ENCODE data around the gene TRNT1.

The TRNT1 gene

DNA sequence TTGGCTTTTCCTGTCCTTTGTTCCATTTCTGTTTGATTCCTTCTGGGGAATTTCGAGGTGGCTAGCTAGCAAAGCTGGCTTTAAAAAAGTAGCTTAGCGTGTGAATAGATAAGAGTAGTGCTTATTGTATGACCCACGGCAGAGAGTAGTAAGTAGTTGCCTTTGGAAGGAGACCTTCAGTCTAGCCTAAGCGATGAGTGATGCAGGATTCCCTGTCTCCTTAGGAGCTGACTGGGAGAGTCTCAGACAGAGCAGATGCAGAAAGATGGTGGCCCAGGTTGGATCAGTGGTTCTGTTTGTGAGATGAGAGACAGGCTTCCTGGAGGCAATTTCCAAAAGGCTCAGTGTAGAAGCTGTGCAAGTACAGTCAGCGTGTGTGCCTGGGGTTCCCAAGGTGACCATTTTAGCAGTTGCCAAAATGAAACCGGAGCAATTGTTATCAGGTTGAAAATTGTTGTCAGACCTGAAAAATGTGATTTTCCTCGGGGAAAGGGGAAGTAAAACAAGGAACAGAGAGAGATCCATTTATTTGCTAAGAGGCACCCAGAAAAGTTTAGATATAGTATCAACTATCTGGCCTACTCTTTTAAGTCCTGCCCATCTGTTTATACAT, 15.9 kb upstream of the TRNT1 start:
- no peak for DNase-seq (ENCODE audit: low spot score)

DNA sequence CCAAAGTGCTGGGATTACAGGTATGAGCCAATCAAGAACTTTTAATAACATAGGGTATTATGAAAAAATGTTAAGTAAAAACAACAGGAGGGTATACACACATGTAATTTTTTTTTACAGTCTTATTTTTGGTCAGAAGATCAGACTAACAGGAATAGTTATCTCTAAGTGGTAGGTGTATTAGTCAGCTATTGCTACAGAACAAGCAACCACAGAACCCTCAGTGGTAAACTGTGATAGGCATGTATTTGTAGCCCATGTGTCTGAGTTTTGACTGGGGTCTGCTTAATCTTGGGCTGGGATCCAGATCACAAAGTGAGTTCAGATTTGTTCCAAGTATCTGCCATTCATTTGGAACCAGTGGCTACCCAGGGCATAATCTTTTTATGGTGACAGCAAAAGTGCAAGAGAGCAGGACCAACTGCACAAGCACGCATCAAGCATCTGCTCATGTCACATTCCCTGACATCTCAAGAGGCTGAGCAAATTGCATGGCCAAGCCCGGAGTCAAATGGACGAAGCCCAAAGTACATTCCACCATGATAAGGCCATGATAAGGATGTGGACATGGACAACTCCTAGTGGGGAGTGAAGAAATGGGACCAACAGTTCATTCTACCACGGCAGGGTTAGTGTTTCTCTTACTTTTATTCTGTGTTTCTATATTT, 13.6 kb upstream of the TRNT1 start:
- no peak for DNase-seq (ENCODE audit: low spot score)

DNA sequence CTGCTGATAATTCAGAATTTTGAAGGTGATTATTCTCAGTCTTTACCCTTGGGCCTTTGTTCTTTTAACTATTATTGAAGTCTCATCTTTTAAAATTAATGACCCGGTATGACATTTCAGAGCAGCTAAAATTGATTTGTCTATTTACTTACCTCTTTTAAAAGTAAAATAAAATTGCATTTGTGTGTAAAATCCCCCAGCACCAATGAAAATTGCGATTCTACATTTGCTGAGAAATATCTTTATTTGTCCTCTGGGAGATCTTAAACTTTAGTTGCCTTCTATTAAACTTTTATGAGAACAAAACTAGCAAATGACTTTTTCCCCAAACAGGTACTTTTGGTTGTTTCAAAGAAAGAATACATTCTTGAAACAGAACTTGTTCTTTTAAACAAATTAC, 9.1 kb upstream of the TRNT1 start:
- DNase-seq (ENCODE audit: low spot score) = no peak

DNA sequence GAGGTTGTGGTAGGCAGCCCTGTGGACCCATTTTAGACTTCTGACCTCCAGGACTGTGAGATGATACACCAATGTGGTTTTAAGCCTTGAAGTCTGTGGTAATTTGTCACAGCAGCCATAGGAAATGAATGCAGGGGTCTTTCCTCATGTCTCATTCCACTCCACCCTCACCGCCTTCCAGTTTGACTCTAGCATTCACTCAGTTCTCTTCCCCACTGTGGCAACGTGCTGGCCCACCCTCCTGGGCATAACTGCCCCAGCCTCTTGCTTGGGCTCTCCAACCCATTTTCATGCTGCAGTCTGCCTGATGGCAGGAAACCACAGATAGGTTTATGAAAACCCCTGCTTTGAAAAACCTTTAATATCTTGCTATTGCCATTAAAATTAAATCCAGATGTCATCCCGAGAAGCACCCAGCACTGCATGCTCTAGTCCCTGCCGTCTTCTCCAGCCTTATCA, 7.3 kb upstream of the TRNT1 start:
- no peak for DNase-seq (ENCODE audit: low spot score)

DNA sequence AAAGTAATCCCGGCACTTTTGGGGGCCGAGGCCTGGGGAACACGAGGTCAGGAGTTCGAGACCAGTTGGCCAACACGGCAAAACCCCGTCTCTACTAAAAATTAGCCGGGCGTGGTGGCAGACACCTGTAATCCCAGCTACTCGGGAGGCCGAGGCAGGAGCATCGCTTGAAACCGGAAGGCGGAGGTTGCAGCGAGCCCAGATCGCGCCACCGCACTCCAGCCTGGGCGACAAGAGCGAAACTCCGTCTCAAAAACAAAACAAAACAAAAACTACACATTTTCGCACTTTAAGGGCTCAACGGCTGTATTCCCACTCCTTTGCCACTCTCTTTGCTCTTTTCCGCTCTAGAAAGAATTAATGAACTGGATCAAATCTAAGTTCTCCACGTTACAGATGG, 763 bp upstream of the TRNT1 start:
- DNase-seq (ENCODE audit: low spot score) = no peak

DNA sequence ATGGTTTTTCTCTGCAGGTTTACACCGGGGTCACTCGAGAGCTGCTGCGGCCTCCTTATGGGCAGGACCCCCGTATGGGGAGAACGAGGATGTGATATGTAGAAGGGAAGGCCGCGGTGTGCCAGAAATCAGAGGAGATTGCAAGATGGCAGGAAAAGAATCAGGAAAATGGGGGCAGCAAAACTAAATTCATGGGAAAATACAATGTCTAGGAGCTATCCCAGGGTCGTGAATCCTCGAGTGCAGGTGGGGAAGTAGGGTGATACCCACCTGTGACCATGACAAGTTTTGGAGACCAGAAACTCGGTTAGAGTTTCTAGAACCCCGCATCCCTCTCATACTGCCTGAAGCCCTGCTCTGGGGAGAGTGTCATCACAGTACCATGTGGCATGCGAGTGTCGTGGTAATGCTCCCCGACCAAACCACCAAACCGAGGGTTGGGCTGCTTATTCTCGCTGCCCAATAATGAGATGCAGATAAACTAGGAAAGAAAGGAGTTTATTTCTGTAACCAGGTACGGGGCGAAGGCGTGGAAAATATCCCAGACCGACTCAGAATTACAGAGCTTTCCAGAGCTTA, 781 bp downstream of the TRNT1 start:
- peak; percentile 52 for DNase-seq (ENCODE audit: low spot score)

DNA sequence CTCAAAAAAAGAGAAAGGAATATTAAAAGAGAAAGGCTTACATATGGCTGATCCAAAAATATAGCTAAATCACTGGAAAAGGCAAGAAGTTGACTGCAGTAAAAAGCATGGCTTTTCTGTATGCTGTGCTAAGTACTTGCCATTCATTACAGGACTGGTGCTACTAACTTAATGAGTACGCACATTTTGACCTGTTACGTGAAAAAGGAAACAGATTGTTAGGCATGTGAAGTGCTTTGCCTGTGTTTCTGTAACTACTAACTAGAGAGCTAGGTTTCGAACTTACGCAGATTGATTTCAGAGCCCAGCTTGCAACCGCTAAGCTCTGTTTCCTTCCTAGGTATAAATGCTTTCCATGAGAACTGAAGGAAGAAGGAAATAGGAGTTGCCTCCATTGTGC, 2.8 kb downstream of the TRNT1 start:
- no peak for DNase-seq (ENCODE audit: low spot score)

DNA sequence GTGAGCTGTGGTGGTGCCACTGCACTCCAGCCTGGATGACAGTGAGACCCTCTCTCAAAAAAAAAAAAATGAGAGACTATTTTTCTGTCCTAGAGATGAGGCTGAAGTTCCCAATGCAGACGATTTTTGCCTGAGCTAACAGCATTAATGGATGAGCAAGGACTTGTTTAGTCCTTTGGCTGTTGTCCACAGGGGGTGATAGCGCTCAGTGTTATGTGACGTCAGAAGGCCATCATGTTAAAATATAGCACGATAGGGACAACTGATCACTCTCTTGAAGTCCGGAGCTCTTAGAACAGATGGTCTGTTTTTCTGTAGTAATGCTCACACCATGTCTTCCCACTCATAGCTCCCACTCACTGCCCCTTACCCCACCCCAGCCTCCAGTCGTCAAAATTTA, 6.8 kb downstream of the TRNT1 start:
- DNase-seq (ENCODE audit: low spot score) = no peak

DNA sequence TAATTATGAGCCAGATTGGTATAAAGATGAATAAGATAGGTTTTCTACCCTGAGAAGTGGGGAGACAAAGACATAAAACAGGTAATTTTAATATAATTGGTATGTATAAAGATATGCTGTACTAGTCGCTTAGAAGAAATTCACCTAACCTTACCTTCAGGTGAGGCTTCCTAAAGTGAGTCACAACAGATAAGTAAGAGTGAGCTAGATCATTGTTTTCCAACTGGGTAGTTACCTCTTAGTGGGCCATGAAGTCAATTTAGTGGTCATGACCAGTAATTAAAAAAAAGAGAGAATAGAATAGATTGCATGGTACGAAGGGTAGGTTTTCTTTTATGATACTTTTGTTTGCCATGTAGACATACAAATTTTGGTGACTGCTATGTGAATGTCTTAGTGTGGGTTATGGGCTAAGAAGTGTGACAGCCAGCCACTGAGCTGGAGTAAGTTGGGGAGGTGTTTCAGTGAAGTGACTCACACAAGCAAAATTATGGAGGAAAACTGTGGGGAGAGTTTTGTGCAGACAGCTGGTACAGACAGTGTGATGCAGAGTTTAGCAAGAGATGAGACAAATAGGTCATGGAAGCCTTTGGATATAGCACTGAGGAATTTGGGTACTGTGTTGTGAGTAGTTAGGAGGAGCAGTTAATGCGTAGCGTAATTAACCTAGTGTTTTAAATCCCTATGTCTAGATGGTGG, 8.2 kb downstream of the TRNT1 start:
- peak; percentile 16 for DNase-seq (ENCODE audit: low spot score)

DNA sequence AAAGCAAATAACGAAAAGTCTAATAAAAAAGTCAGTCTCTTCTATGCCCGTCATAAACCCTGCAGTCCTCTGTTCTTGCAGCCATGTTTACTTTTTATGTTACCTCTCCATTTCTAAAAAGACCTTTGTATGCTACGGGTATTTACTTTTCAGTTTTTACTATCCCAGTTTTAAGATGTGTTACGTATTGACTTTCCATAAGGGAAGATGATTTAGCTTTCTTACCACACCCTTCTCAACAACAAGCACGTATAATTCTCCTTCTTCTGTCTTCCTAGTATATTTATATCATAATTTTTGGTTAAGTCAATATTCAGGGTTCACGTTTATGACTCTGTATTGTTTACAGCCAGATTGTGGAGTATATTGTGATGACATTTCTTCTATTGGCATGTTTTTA, 10.8 kb downstream of the TRNT1 start:
- no peak for DNase-seq (ENCODE audit: low spot score)

DNA sequence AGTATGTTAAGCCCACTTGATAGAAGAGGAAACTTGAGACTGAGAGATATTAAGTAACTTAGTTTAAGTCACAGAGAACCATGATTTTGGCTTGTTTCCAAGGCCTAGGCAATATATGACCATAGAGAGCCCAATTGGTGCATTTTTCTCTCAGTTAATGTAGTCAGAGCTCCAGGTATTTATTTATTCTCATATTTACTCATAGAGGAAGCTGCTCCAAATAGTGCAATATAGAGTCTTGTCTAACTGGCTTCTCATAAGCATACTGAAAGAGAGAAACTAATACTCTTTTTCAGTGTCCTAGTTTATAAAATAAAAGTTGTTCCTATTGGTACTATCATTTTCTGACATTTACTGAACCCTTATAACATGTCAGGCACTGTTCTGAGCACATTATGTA, 15.2 kb downstream of the TRNT1 start:
- DNase-seq (ENCODE audit: low spot score) = no peak

DNA sequence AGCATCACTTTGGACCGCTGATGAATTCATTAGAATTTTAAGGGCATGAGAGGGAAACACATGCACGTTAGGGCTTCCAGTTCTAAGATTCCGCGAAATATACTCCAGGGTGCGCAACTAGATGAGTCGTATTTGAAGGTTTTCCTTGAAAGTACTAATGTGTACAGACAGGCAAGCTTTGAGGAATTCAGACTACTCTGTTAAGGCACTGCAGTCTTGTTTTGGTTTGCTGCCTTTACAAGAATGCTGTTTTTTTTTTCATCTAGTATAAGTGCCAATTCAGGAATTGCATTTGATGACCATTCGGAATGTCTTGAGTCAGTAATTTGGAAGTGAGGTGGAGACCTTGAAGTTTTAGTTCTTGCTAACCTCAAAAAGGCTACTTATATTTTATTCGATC, 19.1 kb downstream of the TRNT1 start:
- DNase-seq (ENCODE audit: low spot score) = no peak

DNA sequence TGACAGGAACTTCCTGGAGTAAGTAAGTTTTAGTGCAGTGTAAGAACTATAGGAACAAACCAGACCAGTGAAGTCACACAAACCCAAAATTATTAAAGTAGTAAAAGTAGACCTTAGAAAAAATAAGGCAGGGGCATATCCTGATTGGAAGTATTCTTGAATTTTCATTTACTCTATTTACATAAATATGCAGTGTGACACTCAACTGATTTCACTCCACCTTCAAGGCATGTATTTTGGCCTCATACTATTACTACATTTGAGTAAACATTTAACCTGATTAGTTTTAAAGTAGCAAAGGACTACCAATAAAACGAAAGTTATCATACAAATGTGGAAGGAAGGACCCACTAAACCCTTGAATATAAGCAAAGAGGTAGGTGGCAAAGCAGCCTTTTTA, 22.8 kb downstream of the TRNT1 start:
- DNase-seq (ENCODE audit: low spot score) = no peak

DNA sequence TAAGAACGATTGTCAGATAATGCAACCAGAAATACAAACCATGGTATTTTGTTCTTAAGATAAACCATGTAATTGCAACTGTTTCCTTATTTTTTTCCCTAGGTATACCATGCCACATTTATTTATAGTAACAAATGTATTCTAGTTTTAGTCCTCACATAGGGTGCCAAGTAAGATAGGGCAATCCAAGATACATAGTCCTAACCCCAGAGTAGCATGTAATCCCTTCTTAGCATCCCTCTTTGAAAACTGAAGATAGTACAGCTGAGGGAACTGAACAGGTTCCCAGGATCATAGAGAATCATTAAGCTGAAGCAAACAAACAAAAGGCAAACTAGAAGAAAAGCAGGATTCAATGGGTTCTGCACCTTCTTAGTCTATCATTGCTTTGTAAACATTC, 24.8 kb downstream of the TRNT1 start:
- no peak for DNase-seq (ENCODE audit: low spot score)

DNA sequence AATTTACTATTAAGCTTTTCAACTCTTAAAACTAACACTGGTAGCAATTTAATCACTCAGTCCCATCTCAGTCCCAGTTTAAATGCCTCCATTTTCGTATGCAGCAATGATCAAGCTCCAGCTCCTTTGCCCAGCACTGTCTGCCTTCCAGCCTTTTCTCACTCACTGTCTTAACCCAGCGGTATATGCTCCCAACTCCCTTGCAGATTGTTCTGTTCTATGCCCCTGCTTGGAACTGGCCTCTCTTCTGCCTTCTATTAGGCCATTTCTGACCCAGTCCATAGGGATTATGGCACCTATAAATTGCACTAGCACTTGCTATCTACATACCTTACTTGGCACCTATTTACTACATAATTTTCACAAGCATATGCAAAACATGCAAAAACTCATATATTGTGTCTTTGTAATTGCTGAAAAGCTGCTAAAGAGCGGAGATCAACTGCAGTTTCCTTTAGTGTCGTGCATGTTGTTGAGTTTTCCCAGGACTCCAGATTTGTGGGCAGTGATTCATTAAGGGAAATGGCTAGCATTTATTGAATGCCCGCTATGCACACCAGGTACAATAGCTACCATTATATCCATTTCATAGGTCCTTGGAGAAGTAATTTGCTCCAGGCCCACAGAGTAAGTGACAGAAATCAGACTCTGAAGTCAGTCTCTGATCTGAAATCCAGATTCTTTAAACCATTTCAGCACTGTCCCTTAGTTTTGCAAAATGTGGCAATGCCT, 28.3 kb downstream of the TRNT1 start:
- no peak for DNase-seq (ENCODE audit: low spot score)

DNA sequence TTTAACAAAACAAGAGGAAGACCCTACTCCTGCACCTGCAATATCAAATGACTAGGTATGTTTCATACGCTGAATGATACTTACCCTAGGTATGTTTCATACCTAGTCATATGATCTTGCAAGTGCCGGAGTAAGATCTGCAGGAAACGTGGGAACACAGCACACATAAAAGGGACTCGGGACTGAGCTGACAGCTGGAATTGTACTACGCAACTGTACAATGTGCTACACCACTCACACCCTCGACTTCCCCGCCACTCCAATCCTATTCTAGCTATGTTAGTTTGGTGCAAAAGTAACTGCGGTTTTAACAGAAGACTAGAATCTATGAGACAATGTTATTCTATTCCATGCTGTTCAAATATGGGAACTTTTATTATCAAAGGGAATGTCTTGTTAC, 30.7 kb downstream of the TRNT1 start:
- no peak for DNase-seq (ENCODE audit: low spot score)

DNA sequence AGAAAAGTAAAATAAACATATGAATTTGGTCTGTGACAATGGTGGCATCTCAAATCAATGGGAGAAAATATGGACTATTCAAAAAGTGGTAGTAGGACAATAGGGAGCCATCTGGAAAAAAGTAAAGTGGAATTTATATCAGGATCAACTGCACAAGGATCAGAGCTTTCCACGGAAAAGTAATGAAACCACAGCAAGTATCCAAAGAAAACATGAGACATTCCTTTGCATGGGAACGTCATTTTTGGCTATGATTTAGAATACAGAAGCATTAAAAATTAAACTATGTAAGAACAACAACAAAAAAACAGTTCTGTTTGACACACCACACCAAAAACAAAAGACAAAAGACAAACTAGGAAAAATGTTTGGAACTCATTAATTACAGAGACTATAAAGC, 34.1 kb downstream of the TRNT1 start:
- peak; percentile 9 for DNase-seq (ENCODE audit: low spot score)

DNA sequence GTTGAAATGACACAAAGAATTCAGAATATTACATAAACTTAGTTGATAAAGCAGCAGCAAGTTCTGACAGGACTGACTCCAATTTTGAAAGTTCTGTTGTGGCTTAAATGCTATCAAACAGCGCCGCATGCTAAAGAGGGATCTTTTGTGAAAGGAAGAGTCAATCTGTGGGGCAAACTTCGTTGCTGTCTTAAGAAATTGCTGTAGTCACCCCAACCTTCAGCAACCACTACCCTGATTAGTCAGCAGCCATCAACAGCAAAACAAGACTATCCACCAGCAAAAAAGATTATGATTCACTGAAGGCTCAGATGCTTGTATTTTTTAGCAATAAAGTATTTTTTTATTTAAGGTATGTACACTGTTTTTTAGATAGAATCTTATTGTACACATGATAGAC, 38.5 kb downstream of the TRNT1 start:
- DNase-seq (ENCODE audit: low spot score) = no peak

DNA sequence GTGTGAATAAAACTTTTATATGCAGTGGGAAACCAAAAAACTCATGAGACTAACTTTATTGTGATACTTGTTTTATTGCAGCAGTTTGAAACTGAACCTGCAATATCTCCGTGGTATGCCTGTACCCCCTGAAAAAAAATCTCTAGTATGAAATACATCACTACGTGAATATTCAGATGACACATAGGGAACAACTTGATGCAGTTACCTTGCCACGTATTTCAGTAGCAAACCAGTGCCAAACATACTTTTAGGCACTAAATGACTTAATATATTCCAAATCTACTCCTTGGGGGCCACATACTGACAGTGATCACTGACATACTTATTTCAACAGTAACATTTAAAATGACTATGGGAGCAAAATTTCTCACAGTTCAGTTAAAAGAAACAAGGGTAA, 38.9 kb downstream of the TRNT1 start:
- DNase-seq (ENCODE audit: low spot score) = no peak

DNA sequence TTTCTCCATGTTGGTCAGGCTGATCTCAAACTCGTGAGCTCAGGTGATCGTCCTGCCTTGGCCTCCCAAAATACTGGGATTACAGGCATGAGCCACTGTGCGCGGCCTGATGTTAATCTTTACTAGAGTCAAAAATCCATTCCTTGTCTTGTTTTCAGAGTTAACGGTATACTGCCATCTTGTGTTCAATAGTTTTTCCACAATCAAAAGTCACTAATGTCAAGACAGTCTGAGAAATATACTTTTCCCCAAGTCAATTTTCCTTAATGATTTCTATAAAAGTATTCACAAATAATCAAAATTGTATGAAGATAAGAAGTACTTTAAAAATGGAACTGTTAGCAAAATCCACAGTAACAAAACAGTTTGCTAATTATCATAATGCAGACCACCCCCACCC, 44.3 kb downstream of the TRNT1 start:
- DNase-seq (ENCODE audit: low spot score) = peak; percentile 11

DNA sequence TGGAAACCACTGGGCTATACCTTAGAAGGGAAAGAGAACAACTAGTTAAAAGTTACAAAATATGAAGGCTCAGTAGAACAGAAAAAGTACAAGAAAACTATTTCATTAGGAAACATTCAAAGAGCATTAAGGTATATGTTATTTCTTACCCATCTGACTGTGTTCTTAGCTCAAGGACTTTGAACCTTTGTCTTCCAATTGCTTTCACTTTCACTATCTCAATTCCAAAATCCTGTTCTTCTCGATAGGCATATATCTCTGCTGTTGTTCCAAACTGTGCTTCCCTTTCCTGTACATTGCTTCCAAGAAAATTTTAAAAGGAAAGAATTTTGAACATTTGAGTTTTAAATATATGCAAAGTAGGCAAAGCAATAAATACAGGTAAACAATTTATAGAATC, 45.9 kb downstream of the TRNT1 start:
- DNase-seq (ENCODE audit: low spot score) = no peak

DNA sequence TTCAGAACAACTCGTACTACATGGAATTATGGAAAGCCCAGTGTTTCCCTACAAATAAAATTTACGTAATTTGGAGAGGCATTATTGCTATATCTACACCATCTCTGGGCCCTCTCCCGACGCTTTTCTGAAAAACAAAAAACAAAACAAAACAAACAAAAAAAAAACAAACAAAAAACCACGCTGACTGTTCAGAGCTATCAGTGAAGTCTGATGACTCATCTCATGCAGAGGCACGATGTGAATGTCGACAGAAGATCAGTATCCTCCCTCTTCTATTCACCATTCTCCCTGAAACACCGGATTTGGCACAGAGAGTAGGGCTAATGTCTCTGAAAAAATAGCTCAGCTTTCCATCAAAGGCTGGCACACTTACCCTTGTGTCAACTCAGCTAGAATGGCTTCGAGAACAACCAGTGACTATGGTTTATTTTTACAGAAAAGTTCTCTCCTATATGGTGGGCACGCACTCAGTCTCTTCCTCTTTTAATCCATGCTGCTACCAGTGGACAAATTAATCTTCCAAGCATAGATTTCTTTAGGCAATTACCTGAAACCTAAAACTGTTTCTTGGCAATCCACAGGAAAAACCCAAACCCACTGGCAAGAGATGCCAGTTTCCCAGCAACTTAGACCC, 51.2 kb downstream of the TRNT1 start:
- DNase-seq (ENCODE audit: low spot score) = no peak

All from AG20443 (cell line).